BJ (cell line): ENCODE data around the gene SEC61A1. TPM values are rescaled to one million over a fixed set of nuclear protein-coding genes. Genes with fewer than 3 reads are reported as not detected.

Source experiments
- CTCF ChIA-PET: fragments of 350-600 bp; formaldehyde crosslinking; extraction: SDS; loops from one replicate; lab custom pipeline; 2021; ENCODE audit warnings: antibody characterized with exemption, inconsistent platforms; lab: Yijun Ruan, JAX
- POLR2A ChIA-PET: fragments of 300-600 bp; sonication (Branson Sonifier 250); formaldehyde crosslinking; extraction: SDS; loops from one replicate; lab custom pipeline; 2021; ENCODE audit warnings: antibody characterized with exemption; lab: Charles Lee
- DNase-seq: peaks from one replicate; pipeline ENCODE4 v3.0.0-alpha.2; 2011; ENCODE audit warnings: low read depth
- H3K27me3 ChIP-seq: 2 replicates; pipeline ENCODE4 v1.6.0; 2011; ENCODE audit warnings: low read length; ENCODE audit not compliant: control insufficient read depth, insufficient read depth
- H3K36me3 ChIP-seq: 2 replicates; pipeline ENCODE4 v1.5.1; 2011; ENCODE audit warnings: low read length; ENCODE audit not compliant: control insufficient read depth, insufficient read depth
- H3K4me3 ChIP-seq: 2 replicates; pipeline ENCODE4 v1.5.1; 2011; ENCODE audit warnings: low read depth, mild to moderate bottlenecking, control low read depth, low read length
- polyA plus RNA-seq: library from polyadenylated mRNA; depleted of rRNA; stranded (reverse); fragments of >200 nt; gene quantifications from 2 replicates; pipeline ENCODE4 v1.2.3, GENCODE V29; 2011
- TF ChIP-seq, protein P1 (sequence below): IDR thresholded peaks from 2 replicates; pipeline ENCODE4 v1.5.1; 2011; ENCODE audit warnings: low read depth, mild to moderate bottlenecking, control low read depth, inconsistent platforms, low read length, moderate library complexity; ENCODE audit not compliant: insufficient read depth

Gene SEC61A1
- polyA plus RNA-seq, 1 experiment, result 458 TPM

DNA sequence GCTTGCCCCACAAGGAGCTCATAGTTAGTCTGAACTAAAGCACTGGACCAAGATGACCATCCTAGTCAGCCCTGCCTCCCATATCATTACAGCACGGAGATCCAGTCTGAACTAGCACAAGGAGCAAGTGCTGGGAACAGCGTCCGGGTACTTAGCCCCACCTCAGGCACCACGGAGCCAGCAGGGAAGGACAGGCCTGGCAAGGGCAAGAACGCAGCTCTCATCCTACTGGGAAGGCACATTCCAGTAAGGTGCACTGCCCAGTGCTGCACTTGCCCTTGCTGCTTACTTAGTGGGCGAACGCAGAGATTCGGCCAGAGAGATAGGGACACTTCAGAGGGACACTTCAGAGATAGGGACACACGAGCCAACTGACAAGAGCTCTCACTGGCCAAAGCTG lies 27.6 kb downstream of the SEC61A1 start:
- peaks cover 6% of the 10 kb centered on the region for H3K36me3 ChIP-seq
- ChIA-PET CTCF (interaction anchor here (1.0 to 2.5 kb wide), 7 partner anchors 11 to 528 kb away, joined by 3 to 20 read pairs (median 4); no protein-coding TSS in a partner anchor), POLR2A (no interaction called here)
- TF ChIP-seq, protein P1, sequence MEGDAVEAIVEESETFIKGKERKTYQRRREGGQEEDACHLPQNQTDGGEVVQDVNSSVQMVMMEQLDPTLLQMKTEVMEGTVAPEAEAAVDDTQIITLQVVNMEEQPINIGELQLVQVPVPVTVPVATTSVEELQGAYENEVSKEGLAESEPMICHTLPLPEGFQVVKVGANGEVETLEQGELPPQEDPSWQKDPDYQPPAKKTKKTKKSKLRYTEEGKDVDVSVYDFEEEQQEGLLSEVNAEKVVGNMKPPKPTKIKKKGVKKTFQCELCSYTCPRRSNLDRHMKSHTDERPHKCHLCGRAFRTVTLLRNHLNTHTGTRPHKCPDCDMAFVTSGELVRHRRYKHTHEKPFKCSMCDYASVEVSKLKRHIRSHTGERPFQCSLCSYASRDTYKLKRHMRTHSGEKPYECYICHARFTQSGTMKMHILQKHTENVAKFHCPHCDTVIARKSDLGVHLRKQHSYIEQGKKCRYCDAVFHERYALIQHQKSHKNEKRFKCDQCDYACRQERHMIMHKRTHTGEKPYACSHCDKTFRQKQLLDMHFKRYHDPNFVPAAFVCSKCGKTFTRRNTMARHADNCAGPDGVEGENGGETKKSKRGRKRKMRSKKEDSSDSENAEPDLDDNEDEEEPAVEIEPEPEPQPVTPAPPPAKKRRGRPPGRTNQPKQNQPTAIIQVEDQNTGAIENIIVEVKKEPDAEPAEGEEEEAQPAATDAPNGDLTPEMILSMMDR, result no peak
- H3K4me3 ChIP-seq, result no peak overlapping the region
- DNase-seq, result no peak
- H3K27me3 ChIP-seq, result no peaks in the 10 kb centered on the region

DNA sequence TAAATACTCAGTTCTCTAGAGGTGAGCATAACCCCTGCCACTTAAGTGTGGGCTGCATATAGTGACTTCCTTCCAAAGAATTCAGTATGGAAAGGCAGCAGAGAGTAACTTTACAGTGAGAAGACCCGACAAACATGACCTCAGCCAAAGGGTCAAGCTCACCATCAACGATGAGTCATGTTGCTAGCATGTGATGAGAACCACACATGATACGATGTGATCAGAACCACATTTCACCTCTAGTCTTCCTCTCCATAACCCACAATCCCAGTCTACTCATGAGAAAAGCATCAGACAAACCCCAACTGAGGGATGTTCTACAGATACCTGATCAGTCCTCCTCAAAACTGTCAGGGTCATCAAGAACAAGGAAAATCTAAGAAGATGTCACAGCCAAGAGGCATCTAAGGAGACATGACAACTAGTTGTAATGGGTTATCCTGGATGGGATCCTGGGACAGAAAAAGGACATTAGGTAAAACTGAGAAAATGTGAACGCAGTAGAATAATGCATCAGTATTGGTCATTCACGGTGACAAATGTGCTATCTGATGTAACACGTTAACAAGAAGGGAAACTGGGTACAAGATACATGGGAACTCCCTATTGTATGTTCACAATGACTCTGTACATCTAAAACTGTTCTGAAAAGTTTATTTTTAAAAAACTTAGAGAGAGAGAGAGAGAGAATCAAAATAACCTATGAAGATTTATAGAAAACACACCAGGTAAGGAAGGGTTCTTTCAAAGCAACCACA lies 28.3 kb downstream of the SEC61A1 start:
- TF ChIP-seq, protein P1, result no peak
- Histone ChIP-seq H3K36me3 (peaks cover 6% of the 10 kb centered on the region), H3K27me3 (no peaks in the 10 kb centered on the region), H3K4me3 (no peak overlapping the region)
- POLR2A ChIA-PET, result no interaction called here
- peak; percentile 71 for DNase-seq
- CTCF ChIA-PET, result interaction anchor here (0.6 to 2.5 kb wide), 6 partner anchors 13 to 680 kb away, joined by 3 to 20 read pairs (median 4); no protein-coding TSS in a partner anchor

DNA sequence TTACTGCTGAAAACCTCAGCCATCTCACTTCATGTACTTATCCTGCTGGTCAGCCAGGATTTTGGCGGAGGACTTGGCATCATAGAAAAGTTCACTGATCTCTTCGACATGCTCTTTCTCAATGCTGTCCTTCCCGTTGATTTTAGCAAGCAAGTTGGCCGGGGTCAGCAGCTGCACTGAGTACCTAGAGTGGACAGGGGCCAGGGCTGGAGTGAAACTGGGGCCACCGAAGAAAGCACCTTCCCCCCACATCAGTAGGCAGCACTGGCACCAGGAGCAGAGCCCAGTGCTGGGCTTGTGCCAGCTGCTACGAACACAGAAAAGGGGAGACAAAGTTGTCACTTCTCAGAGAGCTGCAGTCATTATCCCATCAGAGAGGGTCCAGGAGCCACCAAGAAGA lies 29.0 kb downstream of the SEC61A1 start:
- CTCF ChIA-PET, result interaction anchor here (1.2 to 7.0 kb wide), 3 partner anchors 10 to 527 kb away, joined by 3 to 45 read pairs (median 5); no protein-coding TSS in a partner anchor
- Histone ChIP-seq H3K36me3 (peaks cover 6% of the 10 kb centered on the region), H3K4me3 (no peak overlapping the region), H3K27me3 (no peaks in the 10 kb centered on the region)
- POLR2A ChIA-PET, result no interaction called here
- no peak for DNase-seq
- TF ChIP-seq, protein P1, result no peak

DNA sequence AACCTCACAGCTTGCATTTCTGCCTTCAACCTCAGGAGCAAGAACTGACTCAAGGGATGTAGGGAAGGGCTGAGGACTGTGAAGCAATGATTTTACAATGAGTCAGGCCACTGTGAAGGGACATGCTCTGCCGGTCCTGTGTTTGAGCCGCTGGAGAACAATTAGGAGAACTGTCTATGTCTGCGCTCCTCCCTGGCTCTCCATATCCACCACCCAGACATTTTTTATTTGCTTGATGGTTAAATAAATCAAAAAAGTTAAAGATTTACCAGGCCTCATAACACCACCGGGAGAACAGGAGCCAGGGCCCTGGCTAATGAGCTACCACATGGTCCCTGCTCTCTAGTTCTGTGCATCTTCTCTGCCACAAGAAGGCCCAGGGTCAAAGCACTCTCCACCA lies 29.6 kb downstream of the SEC61A1 start:
- DNase-seq, result no peak

DNA sequence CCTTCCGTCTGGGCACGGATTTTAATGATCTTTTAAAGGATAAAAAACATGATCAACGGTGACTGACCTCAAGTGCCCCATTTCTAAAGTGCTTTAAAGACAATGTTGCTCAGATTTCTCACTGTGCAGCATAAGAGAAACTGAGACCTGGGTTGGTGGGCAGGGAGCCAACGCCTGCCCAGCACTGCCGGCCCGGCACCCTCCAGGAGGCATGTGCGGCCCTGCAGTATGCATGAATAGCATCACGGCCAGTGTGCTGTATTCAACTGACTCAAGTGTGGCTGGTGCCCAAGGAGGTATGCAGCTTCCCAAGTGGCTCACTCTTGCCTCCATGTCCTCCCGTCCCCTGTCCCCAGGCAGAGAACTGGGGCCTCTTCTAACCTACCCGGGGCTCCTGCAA lies 30.3 kb downstream of the SEC61A1 start:
- no peak for DNase-seq
- H3K27me3 ChIP-seq, result no peaks in the 10 kb centered on the region
- POLR2A ChIA-PET, result no interaction called here
- no peak overlapping the region for H3K4me3 ChIP-seq
- CTCF ChIA-PET, result interaction anchor here (1.4 to 7.0 kb wide), 3 partner anchors 9 to 14 kb away, joined by 4 to 45 read pairs (median 5); no protein-coding TSS in a partner anchor
- TF ChIP-seq, protein P1, result no peak
- H3K36me3 ChIP-seq, result peaks cover 8% of the 10 kb centered on the region

More for the DNA sequence above, 29.6 kb downstream of the SEC61A1 start:
- H3K4me3 ChIP-seq, result no peak overlapping the region
- peaks cover 6% of the 10 kb centered on the region for H3K36me3 ChIP-seq
- H3K27me3 ChIP-seq, result no peaks in the 10 kb centered on the region
- TF ChIP-seq, protein P1, result no peak
- POLR2A ChIA-PET, result no interaction called here
- CTCF ChIA-PET, result interaction anchor here (1.2 to 7.0 kb wide), 4 partner anchors 9 to 526 kb away, joined by 3 to 45 read pairs (median 4); no protein-coding TSS in a partner anchor
